ENCODE results near the gene ZDHHC8.

Gene ZDHHC8

GRCh38 chr22:20165913-20166312 lies 34.3 kb downstream of the ZDHHC8 start:
- no peak for FAIRE-seq
- TF ChIP-seq TAF1 (IDR thresholded peaks at IDR 0.05; ENCODE audit: borderline replicate concordance, low read depth, low read length): no peak
- TF ChIP-seq POLR2AphosphoS5 (IDR thresholded peaks at IDR 0.05; ENCODE audit: low read depth, low read length): no peak
- no peak for TF ChIP-seq POLR2A (IDR thresholded peaks at IDR 0.05; ENCODE audit: low read depth, low read length)
- no peak for DNase-seq (ENCODE audit: insufficient read length)

- FAIRE-seq (no peak), DNase-seq (ENCODE audit: insufficient read length) (no peak)
- TF ChIP-seq POLR2AphosphoS5 (IDR thresholded peaks at IDR 0.05; ENCODE audit: low read depth, low read length): no peak
Observed at GRCh38 chr22:20166703-20167102, 35.1 kb downstream of the ZDHHC8 start.

- TF ChIP-seq POLR2A (IDR thresholded peaks at IDR 0.05; ENCODE audit: low read depth, low read length) (no peak), POLR2AphosphoS5 (IDR thresholded peaks at IDR 0.05; ENCODE audit: low read depth, low read length) (no peak), TAF1 (IDR thresholded peaks at IDR 0.05; ENCODE audit: borderline replicate concordance, low read depth, low read length) (no peak)
Observed at GRCh38 chr22:20167643-20168322, 36.2 kb downstream of the ZDHHC8 start.

DNA sequence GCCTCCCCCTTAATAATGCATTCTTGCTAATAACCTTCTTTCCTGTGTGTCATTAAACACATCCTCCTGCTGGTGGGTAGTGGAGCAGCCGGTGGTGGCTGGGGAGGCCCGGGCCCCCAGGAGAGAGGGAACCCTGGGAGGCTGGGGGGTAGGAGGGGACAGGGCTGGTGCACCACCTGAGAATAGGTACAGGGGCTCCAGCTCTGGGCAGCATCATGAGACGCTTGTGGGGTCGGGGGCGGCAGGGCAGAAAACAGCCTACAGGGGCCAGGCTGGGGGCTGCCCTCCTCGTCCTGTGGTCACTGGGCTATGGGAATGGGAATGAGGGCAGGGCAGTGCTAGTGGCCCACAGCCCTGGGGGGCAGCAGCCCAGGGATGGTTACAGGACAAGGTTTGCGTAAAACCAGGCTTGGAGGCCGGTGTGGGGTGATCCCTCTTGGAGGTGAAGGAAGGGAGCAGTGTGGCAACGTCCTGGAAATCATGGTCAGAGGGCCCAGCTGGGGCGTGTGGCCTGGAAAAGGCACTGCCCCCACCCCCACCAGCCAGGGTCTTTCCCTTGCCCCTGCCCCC lies 37.7 kb downstream of the ZDHHC8 start:
- no peak for TF ChIP-seq POLR2A (IDR thresholded peaks at IDR 0.05; ENCODE audit: low read depth, low read length)
- no peak for DNase-seq (ENCODE audit: insufficient read length)
- FAIRE-seq: no peak

More at GRCh38 chr22:20167643-20168322, 36.2 kb downstream of the ZDHHC8 start:
- FAIRE-seq (no peak), DNase-seq (ENCODE audit: insufficient read length) (no peak)

DNA sequence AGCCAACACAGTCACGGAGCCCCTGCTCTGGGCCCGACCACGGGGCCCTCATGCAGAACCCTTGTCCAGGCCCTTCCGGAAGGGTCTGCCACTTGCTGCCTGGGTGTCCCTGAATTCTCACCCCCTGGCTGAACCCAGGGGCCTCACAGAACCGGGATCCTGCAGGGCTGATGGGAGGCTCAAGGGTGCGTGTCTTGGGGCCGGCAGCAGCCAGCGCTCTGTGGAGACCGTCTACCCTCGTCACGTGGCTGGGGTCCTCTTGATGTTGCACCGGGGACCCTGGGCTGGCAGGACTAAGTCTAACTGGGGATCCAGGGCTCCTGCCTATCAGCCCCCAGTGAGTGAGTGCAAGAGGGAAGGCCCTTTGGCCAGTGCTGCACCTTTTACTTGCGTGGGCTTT lies 38.6 kb downstream of the ZDHHC8 start:
- DNase-seq (ENCODE audit: insufficient read length) (no peak), FAIRE-seq (no peak)
- TF ChIP-seq POLR2AphosphoS5 (IDR thresholded peaks at IDR 0.05; ENCODE audit: low read depth, low read length) (no peak), TAF1 (IDR thresholded peaks at IDR 0.05; ENCODE audit: borderline replicate concordance, low read depth, low read length) (no peak), POLR2A (IDR thresholded peaks at IDR 0.05; ENCODE audit: low read depth, low read length) (no peak)

DNA sequence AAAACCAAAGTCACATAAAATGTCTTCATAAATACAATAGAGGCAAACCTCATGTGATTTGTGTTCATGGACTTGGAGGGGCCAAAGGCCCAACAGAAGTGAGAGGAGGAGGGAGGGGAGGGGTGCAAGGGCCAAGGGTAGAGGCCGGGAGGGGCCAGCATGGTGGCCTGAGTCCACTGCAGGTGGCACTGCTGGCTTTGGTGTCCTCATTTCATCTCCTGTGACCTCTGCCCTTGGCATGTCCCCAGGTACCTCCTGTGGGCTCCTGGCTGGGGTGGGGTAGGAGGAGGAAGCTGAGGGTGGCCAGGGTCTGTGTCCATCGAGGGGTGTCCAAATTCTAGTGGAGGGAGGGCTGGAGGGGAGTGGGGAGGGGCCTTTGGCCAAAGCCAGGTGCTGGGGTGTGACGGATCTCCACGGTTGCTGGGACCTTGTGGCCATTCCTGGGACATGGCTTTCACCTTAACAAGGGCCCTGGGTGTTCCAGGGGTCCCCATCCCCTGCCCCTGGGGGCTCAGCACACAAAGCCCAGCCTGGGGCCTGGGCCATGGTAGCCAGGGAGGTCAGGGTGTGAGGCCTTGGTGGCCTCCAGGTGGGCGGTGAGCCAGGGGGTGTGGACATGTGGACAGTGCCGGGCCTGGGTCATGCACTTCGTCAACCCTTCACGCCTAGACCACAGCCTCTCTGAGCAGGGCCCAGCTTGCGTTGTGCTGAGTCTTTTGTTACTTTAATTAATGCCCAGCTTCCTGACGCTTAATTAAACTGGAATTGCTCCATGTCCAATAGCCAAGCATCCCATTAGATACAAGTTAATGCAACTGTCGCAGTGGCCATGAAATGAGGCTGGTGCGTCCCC lies 39.9 kb downstream of the ZDHHC8 start:
- TF ChIP-seq POLR2AphosphoS5 (IDR thresholded peaks at IDR 0.05; ENCODE audit: low read depth, low read length) (no peak), TAF1 (IDR thresholded peaks at IDR 0.05; ENCODE audit: borderline replicate concordance, low read depth, low read length) (no peak), POLR2A (IDR thresholded peaks at IDR 0.05; ENCODE audit: low read depth, low read length) (no peak)
- no peak for DNase-seq (ENCODE audit: insufficient read length)
- FAIRE-seq: no peak

GRCh38 chr22:20172141-20172613 lies 40.6 kb downstream of the ZDHHC8 start:
- FAIRE-seq: no peak
- DNase-seq (ENCODE audit: insufficient read length): no peak
- TF ChIP-seq TAF1 (IDR thresholded peaks at IDR 0.05; ENCODE audit: borderline replicate concordance, low read depth, low read length) (no peak), POLR2AphosphoS5 (IDR thresholded peaks at IDR 0.05; ENCODE audit: low read depth, low read length) (no peak), POLR2A (IDR thresholded peaks at IDR 0.05; ENCODE audit: low read depth, low read length) (no peak)

DNA sequence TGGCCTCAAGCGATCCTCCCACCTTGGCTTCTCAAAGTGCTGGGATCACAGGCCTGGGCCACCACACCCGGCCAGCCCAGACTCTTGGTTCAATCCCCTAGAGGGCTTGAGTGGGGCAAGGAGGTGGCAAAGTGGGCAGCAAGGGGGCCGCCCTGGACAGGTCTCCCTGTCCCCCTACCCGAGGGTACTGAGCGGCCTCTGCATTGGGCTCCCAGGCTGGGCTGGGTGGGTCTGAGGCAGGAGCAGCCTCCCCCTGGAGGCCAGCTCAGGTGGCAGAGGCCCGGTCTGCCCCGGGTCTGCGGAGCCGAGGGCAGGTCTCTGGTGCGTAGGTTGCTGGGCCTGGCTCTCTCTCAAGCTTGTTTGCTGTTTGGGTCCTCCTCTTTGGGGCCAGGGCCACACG lies 41.6 kb downstream of the ZDHHC8 start:
- DNase-seq (ENCODE audit: insufficient read length) (no peak), FAIRE-seq (no peak)
- TF ChIP-seq POLR2AphosphoS5 (IDR thresholded peaks at IDR 0.05; ENCODE audit: low read depth, low read length) (no peak), POLR2A (IDR thresholded peaks at IDR 0.05; ENCODE audit: low read depth, low read length) (no peak), TAF1 (IDR thresholded peaks at IDR 0.05; ENCODE audit: borderline replicate concordance, low read depth, low read length) (no peak)

DNA sequence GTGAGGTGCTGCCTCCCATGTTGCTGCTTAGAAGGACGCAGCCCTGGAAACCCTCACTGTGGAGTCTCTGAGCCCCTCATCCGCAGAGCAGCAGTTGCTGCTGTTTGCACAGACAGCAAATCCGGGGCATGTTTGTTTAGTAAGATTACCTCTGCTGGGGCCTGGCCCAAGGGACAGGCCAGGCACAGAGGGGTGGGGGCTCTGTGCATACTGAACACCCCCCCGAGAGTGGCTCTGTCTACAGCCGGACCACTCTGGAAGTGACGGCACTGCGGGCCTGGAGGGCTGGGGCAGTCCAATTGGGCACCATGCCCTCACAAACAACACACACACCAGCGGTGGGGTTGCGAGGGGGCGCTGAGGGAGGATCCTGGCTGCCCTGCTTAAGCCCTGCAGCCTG lies 42.2 kb downstream of the ZDHHC8 start:
- FAIRE-seq (no peak), DNase-seq (ENCODE audit: insufficient read length) (no peak)
- TF ChIP-seq POLR2AphosphoS5 (IDR thresholded peaks at IDR 0.05; ENCODE audit: low read depth, low read length) (no peak), POLR2A (IDR thresholded peaks at IDR 0.05; ENCODE audit: low read depth, low read length) (no peak), TAF1 (IDR thresholded peaks at IDR 0.05; ENCODE audit: borderline replicate concordance, low read depth, low read length) (no peak)

DNA sequence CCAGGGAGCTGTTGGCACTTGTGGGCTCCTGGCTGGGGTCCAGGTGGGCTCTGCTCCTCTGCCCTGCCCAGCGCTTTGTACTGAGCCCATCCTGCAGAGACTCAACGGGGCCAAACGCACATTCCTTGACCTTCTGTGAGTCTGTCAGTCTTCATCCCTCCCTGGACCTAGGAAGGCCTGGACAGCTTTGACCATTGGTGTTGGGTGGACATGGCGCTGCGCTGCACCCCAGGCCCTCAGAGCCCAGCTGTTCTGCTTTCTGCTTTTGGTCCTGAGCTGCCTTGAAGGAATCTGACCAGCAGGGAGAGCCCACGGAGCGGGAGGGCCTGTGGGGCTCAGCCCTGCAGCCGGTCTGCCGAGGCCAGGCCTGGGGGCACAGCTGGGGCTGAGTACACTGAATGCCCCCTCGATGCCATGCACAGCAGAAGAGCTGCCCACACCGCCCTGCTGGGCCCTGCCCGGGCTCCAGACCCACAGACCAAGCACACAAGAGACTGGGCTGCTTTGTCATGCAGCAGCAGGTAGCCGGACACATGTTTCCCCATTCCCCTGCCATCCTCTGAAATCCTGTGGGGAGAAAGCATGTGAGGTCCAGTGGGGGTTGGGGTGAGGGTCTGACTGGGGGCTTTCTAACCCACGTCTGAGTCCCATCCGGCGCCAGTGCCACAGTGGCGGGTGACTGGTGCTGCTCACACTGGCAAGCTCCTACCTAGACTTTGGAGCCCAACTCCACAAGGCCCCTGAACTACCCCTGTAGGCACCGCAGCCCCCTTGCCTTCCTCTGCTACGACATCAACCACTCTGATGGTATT lies 43.4 kb downstream of the ZDHHC8 start:
- FAIRE-seq (no peak), DNase-seq (ENCODE audit: insufficient read length) (no peak)
- TF ChIP-seq POLR2AphosphoS5 (IDR thresholded peaks at IDR 0.05; ENCODE audit: low read depth, low read length) (no peak), POLR2A (IDR thresholded peaks at IDR 0.05; ENCODE audit: low read depth, low read length) (no peak), TAF1 (IDR thresholded peaks at IDR 0.05; ENCODE audit: borderline replicate concordance, low read depth, low read length) (no peak)

DNA sequence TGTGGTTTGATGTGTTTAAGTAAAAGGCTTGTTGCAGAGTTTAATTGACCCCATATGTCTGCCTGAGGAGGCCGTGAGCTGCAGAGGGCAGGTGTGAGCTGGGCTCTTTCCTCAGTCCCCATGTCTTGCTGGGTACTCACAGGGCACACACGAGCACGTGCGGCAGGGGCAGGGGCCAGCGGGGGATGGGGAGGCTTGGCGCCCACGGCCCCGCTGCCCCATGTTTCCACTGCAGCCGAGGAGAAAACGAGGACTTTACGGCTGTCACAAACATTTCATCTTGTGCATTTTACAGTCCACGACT lies 43.9 kb downstream of the ZDHHC8 start:
- FAIRE-seq (no peak), DNase-seq (ENCODE audit: insufficient read length) (no peak)
- TF ChIP-seq TAF1 (IDR thresholded peaks at IDR 0.05; ENCODE audit: borderline replicate concordance, low read depth, low read length) (no peak), POLR2AphosphoS5 (IDR thresholded peaks at IDR 0.05; ENCODE audit: low read depth, low read length) (no peak), POLR2A (IDR thresholded peaks at IDR 0.05; ENCODE audit: low read depth, low read length) (no peak)
